Measurements from ENCODE around the gene CRY2.
"Not testable (repeated sequence)": the region's sequence is repeated elsewhere in the genome, so short reads cannot be mapped to it uniquely, and the experiment has no call there.

Gene CRY2

GRCh38 chr11:45806937-45807791 lies 40.1 kb upstream of the CRY2 start:
- peaks cover 37% of the 10 kb centered on the region for H3K36me3 Mint-ChIP-seq
- H3K4me1 Mint-ChIP-seq, result peaks cover 49% of the 10 kb centered on the region
- no peaks in the 10 kb centered on the region for H3K9me3 Mint-ChIP-seq
- CTCF ChIA-PET, result interaction anchor here (1.1 kb wide), 1 partner anchor 35 kb away, joined by 3 read pairs; no protein-coding TSS in a partner anchor
- peak overlapping the region; percentile 37 for H3K4me3 Mint-ChIP-seq
- H3K27me3 Mint-ChIP-seq, result no peaks in the 10 kb centered on the region
- no peak overlapping the region for H3K27ac Mint-ChIP-seq
- DNase-seq, result no peak

GRCh38 chr11:45807792-45808238 lies 39.5 kb upstream of the CRY2 start:
- H3K4me3 Mint-ChIP-seq, result peak overlapping the region; percentile 38
- no peak for DNase-seq
- H3K9me3 Mint-ChIP-seq, result no peaks in the 10 kb centered on the region
- H3K36me3 Mint-ChIP-seq, result peaks cover 38% of the 10 kb centered on the region
- H3K27me3 Mint-ChIP-seq, result no peaks in the 10 kb centered on the region
- CTCF ChIA-PET, result no interaction called here
- H3K27ac Mint-ChIP-seq, result no peak overlapping the region
- peaks cover 47% of the 10 kb centered on the region for H3K4me1 Mint-ChIP-seq

- H3K4me3 Mint-ChIP-seq, H3K27ac Mint-ChIP-seq, H3K27me3 Mint-ChIP-seq, H3K9me3 Mint-ChIP-seq, DNase-seq, CTCF ChIA-PET: not testable (repeated sequence)
- peaks cover 48% of the 10 kb centered on the region for H3K4me1 Mint-ChIP-seq
- H3K36me3 Mint-ChIP-seq, result peaks cover 39% of the 10 kb centered on the region
These were observed 38.8 kb upstream of the CRY2 start for GRCh38 chr11:45808427-45808826.

GRCh38 chr11:45809456-45810395 lies 37.5 kb upstream of the CRY2 start:
- peak overlapping the region; percentile 8 for H3K27ac Mint-ChIP-seq
- H3K36me3 Mint-ChIP-seq, result peaks cover 39% of the 10 kb centered on the region
- H3K4me3 Mint-ChIP-seq, result no peak overlapping the region
- CTCF ChIA-PET, result no interaction called here
- DNase-seq, result no peak
- H3K4me1 Mint-ChIP-seq, result peaks cover 45% of the 10 kb centered on the region
- no peaks in the 10 kb centered on the region for H3K27me3 Mint-ChIP-seq
- H3K9me3 Mint-ChIP-seq, result no peaks in the 10 kb centered on the region

GRCh38 chr11:45810431-45811108 lies 36.7 kb upstream of the CRY2 start:
- H3K36me3 Mint-ChIP-seq, result peaks cover 39% of the 10 kb centered on the region
- no peak for DNase-seq
- CTCF ChIA-PET, result no interaction called here
- H3K4me3 Mint-ChIP-seq, result no peak overlapping the region
- peaks cover 45% of the 10 kb centered on the region for H3K4me1 Mint-ChIP-seq
- H3K9me3 Mint-ChIP-seq, result no peaks in the 10 kb centered on the region
- no peak overlapping the region for H3K27ac Mint-ChIP-seq
- H3K27me3 Mint-ChIP-seq, result no peaks in the 10 kb centered on the region

- CTCF ChIA-PET, result interaction anchor here (1.1 kb wide), 1 partner anchor 32 kb away, joined by 3 read pairs; no protein-coding TSS in a partner anchor
- no peak for DNase-seq
- Mint-ChIP-seq H3K4me1 (peaks cover 43% of the 10 kb centered on the region), H3K36me3 (peaks cover 38% of the 10 kb centered on the region), H3K27me3 (no peaks in the 10 kb centered on the region), H3K27ac (no peak overlapping the region), H3K9me3 (no peaks in the 10 kb centered on the region), H3K4me3 (no peak overlapping the region)
These were observed 36.2 kb upstream of the CRY2 start for GRCh38 chr11:45811109-45811435.

- H3K4me1 Mint-ChIP-seq, result peaks cover 36% of the 10 kb centered on the region
- H3K27me3 Mint-ChIP-seq, result no peaks in the 10 kb centered on the region
- CTCF ChIA-PET, result interaction anchor here (1.1 kb wide), 1 partner anchor 31 kb away, joined by 3 read pairs; no protein-coding TSS in a partner anchor
- H3K36me3 Mint-ChIP-seq, result peaks cover 32% of the 10 kb centered on the region
- no peak overlapping the region for H3K27ac Mint-ChIP-seq
- DNase-seq, result no peak
- H3K4me3 Mint-ChIP-seq, result no peak overlapping the region
- no peaks in the 10 kb centered on the region for H3K9me3 Mint-ChIP-seq
These were observed 35.5 kb upstream of the CRY2 start for GRCh38 chr11:45811571-45812290.

- CTCF ChIA-PET, result no interaction called here
- H3K27ac Mint-ChIP-seq, result peak overlapping the region; percentile 42
These were observed 34.4 kb upstream of the CRY2 start for GRCh38 chr11:45812581-45813548.

GRCh38 chr11:45815747-45816146 lies 31.5 kb upstream of the CRY2 start:
- Mint-ChIP-seq H3K9me3 (no peaks in the 10 kb centered on the region), H3K27ac (no peak overlapping the region), H3K27me3 (no peaks in the 10 kb centered on the region), H3K4me3 (no peak overlapping the region), H3K4me1 (peaks cover 2% of the 10 kb centered on the region), H3K36me3 (peaks cover 8% of the 10 kb centered on the region)
- CTCF ChIA-PET, result interaction anchor here (0.6 to 2.6 kb wide), 2 partner anchors 19 to 44 kb away, joined by 3 to 8 read pairs; no protein-coding TSS in a partner anchor
- no peak for DNase-seq

More at GRCh38 chr11:45812581-45813548, 34.4 kb upstream of the CRY2 start:
- H3K36me3 Mint-ChIP-seq, result peaks cover 25% of the 10 kb centered on the region
- no peak overlapping the region for H3K4me3 Mint-ChIP-seq
- DNase-seq, result no peak
- no peaks in the 10 kb centered on the region for H3K27me3 Mint-ChIP-seq
- peaks cover 25% of the 10 kb centered on the region for H3K4me1 Mint-ChIP-seq
- no peaks in the 10 kb centered on the region for H3K9me3 Mint-ChIP-seq

- no peaks in the 10 kb centered on the region for H3K9me3 Mint-ChIP-seq
- no peak overlapping the region for H3K27ac Mint-ChIP-seq
- DNase-seq, result no peak
- CTCF ChIA-PET, result interaction anchor here (2.6 kb wide), 1 partner anchor 45 kb away, joined by 8 read pairs; no protein-coding TSS in a partner anchor
- H3K4me1 Mint-ChIP-seq, result peaks cover 2% of the 10 kb centered on the region
- H3K4me3 Mint-ChIP-seq, result no peak overlapping the region
- H3K36me3 Mint-ChIP-seq, result peaks cover 5% of the 10 kb centered on the region
- no peaks in the 10 kb centered on the region for H3K27me3 Mint-ChIP-seq
These were observed 30.7 kb upstream of the CRY2 start for GRCh38 chr11:45816614-45817013.

- no peak for DNase-seq
- peaks cover 2% of the 10 kb centered on the region for H3K4me1 Mint-ChIP-seq
- H3K9me3 Mint-ChIP-seq, result no peaks in the 10 kb centered on the region
- H3K4me3 Mint-ChIP-seq, result no peak overlapping the region
- H3K36me3 Mint-ChIP-seq, result peaks cover 2% of the 10 kb centered on the region
- CTCF ChIA-PET, result interaction anchor here (0.6 to 2.6 kb wide), 3 partner anchors 28 to 186 kb away, joined by 3 to 8 read pairs (median 4); no protein-coding TSS in a partner anchor
- H3K27ac Mint-ChIP-seq, result no peak overlapping the region
- no peaks in the 10 kb centered on the region for H3K27me3 Mint-ChIP-seq
These were observed 30.1 kb upstream of the CRY2 start for GRCh38 chr11:45817191-45817590.

GRCh38 chr11:45818961-45819605 lies 28.2 kb upstream of the CRY2 start:
- H3K27ac Mint-ChIP-seq, result no peak overlapping the region
- no peaks in the 10 kb centered on the region for H3K4me1 Mint-ChIP-seq
- H3K27me3 Mint-ChIP-seq, result peaks cover 4% of the 10 kb centered on the region
- no peaks in the 10 kb centered on the region for H3K9me3 Mint-ChIP-seq
- no peak overlapping the region for H3K4me3 Mint-ChIP-seq
- DNase-seq, result no peak
- no peaks in the 10 kb centered on the region for H3K36me3 Mint-ChIP-seq
- CTCF ChIA-PET, result interaction anchor here (1.2 kb wide), 1 partner anchor 15 kb away, joined by 4 read pairs; no protein-coding TSS in a partner anchor
